ENCODE measurements around the gene VAPA. TPM values are rescaled to one million over a fixed set of nuclear protein-coding genes. Genes with fewer than 3 reads are reported as not detected.

The VAPA gene
- total and polyA plus RNA-seq, 9 of the 15 experiments (the other 6 are each of a cell fraction or from before 2014, with no cell fraction given): 219 to 902 (median 526) TPM

- TF ChIP-seq RAD21 (CRISPR knock-in tag; conservative IDR thresholded peaks at IDR 0.05 in 1 of 2, IDR thresholded peaks at IDR 0.05 in 1 of 2): 0 out of 4 replicates have a peak, but pooled peaks of 1 of the 2 experiments have one; percentile 3
- peak; percentile 58; the same call in 1 of the 2 replicates for TF ChIP-seq MEF2D (tag; conservative IDR thresholded peaks at IDR 0.05; ENCODE audit: low read depth)
- no peak for TF ChIP-seq RFX1 (IDR thresholded peaks at IDR 0.05)
- TF ChIP-seq, protein P1, sequence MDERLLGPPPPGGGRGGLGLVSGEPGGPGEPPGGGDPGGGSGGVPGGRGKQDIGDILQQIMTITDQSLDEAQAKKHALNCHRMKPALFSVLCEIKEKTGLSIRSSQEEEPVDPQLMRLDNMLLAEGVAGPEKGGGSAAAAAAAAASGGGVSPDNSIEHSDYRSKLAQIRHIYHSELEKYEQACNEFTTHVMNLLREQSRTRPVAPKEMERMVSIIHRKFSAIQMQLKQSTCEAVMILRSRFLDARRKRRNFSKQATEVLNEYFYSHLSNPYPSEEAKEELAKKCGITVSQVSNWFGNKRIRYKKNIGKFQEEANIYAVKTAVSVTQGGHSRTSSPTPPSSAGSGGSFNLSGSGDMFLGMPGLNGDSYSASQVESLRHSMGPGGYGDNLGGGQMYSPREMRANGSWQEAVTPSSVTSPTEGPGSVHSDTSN (CRISPR knock-in tag; IDR thresholded peaks at IDR 0.05; ENCODE audit: low read depth): no peak
- TF ChIP-seq, protein P1 (tag; conservative IDR thresholded peaks at IDR 0.05; ENCODE audit: low read depth): peak; percentile 61; the same call in 1 of the 2 replicates
- 0 out of 2 replicates have a peak, but pooled peaks have one; percentile 32 for TF ChIP-seq RNF2 (IDR thresholded peaks at IDR 0.05)
- no peak; a peak in 1 of 4 replicates for TF ChIP-seq TBL1XR1 (IDR thresholded peaks at IDR 0.05; ENCODE audit: low read length in 2 of 2)
- TF ChIP-seq PHF20 (IDR thresholded peaks at IDR 0.05; ENCODE audit: partially characterized antibody): no peak
- peak; percentile 43; the same call in 1 of the 2 replicates for TF ChIP-seq DPF2 (IDR thresholded peaks at IDR 0.05)
- TF ChIP-seq TCF3 (CRISPR knock-in tag; IDR thresholded peaks at IDR 0.05): peak; percentile 67
- TF ChIP-seq, protein P2, sequence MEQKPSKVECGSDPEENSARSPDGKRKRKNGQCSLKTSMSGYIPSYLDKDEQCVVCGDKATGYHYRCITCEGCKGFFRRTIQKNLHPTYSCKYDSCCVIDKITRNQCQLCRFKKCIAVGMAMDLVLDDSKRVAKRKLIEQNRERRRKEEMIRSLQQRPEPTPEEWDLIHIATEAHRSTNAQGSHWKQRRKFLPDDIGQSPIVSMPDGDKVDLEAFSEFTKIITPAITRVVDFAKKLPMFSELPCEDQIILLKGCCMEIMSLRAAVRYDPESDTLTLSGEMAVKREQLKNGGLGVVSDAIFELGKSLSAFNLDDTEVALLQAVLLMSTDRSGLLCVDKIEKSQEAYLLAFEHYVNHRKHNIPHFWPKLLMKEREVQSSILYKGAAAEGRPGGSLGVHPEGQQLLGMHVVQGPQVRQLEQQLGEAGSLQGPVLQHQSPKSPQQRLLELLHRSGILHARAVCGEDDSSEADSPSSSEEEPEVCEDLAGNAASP (IDR thresholded peaks at IDR 0.05): no peak
- TF ChIP-seq MEIS2 (IDR thresholded peaks at IDR 0.05; ENCODE audit: partially characterized antibody): peak; percentile 45
- TF ChIP-seq ZNF589 (CRISPR knock-in tag; IDR thresholded peaks at IDR 0.05; ENCODE audit: low read depth): no peak
- TF ChIP-seq, protein P3, sequence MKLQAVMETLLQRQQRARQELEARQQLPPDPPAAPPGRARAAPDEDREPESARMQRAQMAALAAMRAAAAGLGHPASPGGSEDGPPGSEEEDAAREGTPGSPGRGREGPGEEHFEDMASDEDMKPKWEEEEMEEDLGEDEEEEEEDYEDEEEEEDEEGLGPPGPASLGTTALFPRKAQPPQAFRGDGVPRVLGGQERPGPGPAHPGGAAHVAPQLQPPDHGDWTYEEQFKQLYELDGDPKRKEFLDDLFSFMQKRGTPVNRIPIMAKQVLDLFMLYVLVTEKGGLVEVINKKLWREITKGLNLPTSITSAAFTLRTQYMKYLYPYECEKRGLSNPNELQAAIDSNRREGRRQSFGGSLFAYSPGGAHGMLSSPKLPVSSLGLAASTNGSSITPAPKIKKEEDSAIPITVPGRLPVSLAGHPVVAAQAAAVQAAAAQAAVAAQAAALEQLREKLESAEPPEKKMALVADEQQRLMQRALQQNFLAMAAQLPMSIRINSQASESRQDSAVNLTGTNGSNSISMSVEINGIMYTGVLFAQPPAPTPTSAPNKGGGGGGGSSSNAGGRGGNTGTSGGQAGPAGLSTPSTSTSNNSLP (IDR thresholded peaks at IDR 0.05; ENCODE audit: borderline replicate concordance, low read depth, low read length): peak; percentile 10; the same call in 1 of the 2 replicates
- TF ChIP-seq POLR2B (IDR thresholded peaks at IDR 0.05; ENCODE audit: low read depth, partially characterized antibody): no peak
- TF ChIP-seq SMAD1 (IDR thresholded peaks at IDR 0.05; ENCODE audit: low read depth, low read length, partially characterized antibody): peak; percentile 17
- TF ChIP-seq HMBOX1 (IDR thresholded peaks at IDR 0.05): 0 out of 2 replicates have a peak, but pooled peaks have one; percentile 36
- TF ChIP-seq PTRF (tag; IDR thresholded peaks at IDR 0.05): no peak
- TF ChIP-seq IFI16 (CRISPR knock-in tag; IDR thresholded peaks at IDR 0.05): no peak
- TF ChIP-seq, protein P4, sequence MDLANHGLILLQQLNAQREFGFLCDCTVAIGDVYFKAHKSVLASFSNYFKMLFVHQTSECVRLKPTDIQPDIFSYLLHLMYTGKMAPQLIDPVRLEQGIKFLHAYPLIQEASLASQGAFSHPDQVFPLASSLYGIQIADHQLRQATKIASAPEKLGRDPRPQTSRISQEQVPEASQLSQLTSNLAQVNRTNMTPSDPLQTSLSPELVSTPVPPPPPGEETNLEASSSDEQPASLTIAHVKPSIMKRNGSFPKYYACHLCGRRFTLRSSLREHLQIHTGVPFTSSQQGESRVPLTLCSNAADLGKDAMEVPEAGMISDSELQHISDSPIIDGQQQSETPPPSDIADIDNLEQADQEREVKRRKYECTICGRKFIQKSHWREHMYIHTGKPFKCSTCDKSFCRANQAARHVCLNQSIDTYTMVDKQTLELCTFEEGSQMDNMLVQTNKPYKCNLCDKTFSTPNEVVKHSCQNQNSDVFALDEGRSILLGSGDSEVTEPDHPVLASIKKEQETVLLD (IDR thresholded peaks at IDR 0.05): no peak
These were observed 8.4 kb upstream of the VAPA start (continued) for GRCh38 chr18:9905401-9905922.
